Activated B cell treated with CpG ODN at 0.5 μM for 24 hours (primary cell): ENCODE data around the gene AREL1. TPM values are rescaled to one million over a fixed set of nuclear protein-coding genes. Genes with fewer than 3 reads are reported as not detected.

Experiments
- ATAC-seq: fragments of 200-7000 bp; cut with Tn5 transposase; one replicate; pipeline ENCODE4 v1.10.0; 2021; ENCODE audit warnings: low read depth, mild to moderate bottlenecking, moderate library complexity
- CTCF ChIA-PET: fragments of 350-600 bp; sonication (Branson Sonifier 250); formaldehyde crosslinking; loops from one replicate; lab custom pipeline; 2021; ENCODE audit warnings: antibody characterized with exemption; lab: Charles Lee
- POLR2A ChIA-PET: fragments of 350-600 bp; sonication (Branson Sonifier 250); formaldehyde crosslinking; loops from one replicate; lab custom pipeline; 2021; ENCODE audit warnings: antibody characterized with exemption; lab: Charles Lee
- DNase-seq: peaks from one replicate; pipeline ENCODE4 v3.0.0; 2022
- H3K27ac Mint-ChIP-seq: one replicate; pipeline ENCODE4 v1.8.0; 2020; ENCODE audit warnings: mixed read lengths
- H3K27me3 Mint-ChIP-seq: one replicate; pipeline ENCODE4 v1.8.0; 2021; ENCODE audit warnings: mixed read lengths
- H3K36me3 Mint-ChIP-seq: one replicate; pipeline ENCODE4 v1.8.0; 2021; ENCODE audit warnings: low read depth, mixed read lengths
- H3K4me1 Mint-ChIP-seq: one replicate; pipeline ENCODE4 v1.8.0; 2021; ENCODE audit warnings: mixed read lengths
- H3K4me3 Mint-ChIP-seq: one replicate; pipeline ENCODE4 v1.8.0; 2020; ENCODE audit warnings: mild to moderate bottlenecking, mixed read lengths
- H3K9me3 Mint-ChIP-seq: one replicate; pipeline ENCODE4 v1.8.0; 2020; ENCODE audit warnings: mixed read lengths
- CTCF ChIP-seq: fragments of 200-600 bp; IDR thresholded peaks from one replicate; pipeline ENCODE4 v1.8.0; 2022; ENCODE audit warnings: antibody characterized with exemption, mild to moderate bottlenecking
- intact Hi-C: fragments of 100-400 bp; cut with micrococcal nuclease; formaldehyde crosslinking; loops from one replicate; pipeline ENCODE4 v1.15.1; 2024
- total RNA-seq: library from RNA; stranded (reverse); gene quantifications from 2 replicates; pipeline ENCODE4 v1.2.3, GENCODE V29; 2022

Gene AREL1
- total RNA-seq, 1 donor from 2014 or later = 49.7 TPM

- POLR2A ChIA-PET = no interaction called here
- H3K27ac Mint-ChIP-seq = no peak overlapping the region
These were observed 74.8 kb downstream of the AREL1 start for GRCh38 chr14:74638066-74638465.

GRCh38 chr14:74637178-74637550 is 75.7 kb downstream of the AREL1 start:
- ChIA-PET CTCF (no interaction called here), POLR2A (interaction anchor here (0.6 kb wide), 1 partner anchor 152 kb away, joined by 5 read pairs; no protein-coding TSS in a partner anchor)
- intact Hi-C loops = no loop called here
- no peak overlapping the region for H3K4me3 Mint-ChIP-seq
- H3K4me1 Mint-ChIP-seq = no peaks in the 10 kb centered on the region
- H3K36me3 Mint-ChIP-seq = no peaks in the 10 kb centered on the region
- H3K9me3 Mint-ChIP-seq = no peaks in the 10 kb centered on the region
- no peak for ATAC-seq
- DNase-seq = no peak
- H3K27me3 Mint-ChIP-seq = peaks cover 9% of the 10 kb centered on the region
- TF ChIP-seq CTCF = no peak
- no peak overlapping the region for H3K27ac Mint-ChIP-seq

More at GRCh38 chr14:74638066-74638465, 74.8 kb downstream of the AREL1 start:
- H3K36me3 Mint-ChIP-seq = no peaks in the 10 kb centered on the region
- H3K27me3 Mint-ChIP-seq = peaks cover 7% of the 10 kb centered on the region
- intact Hi-C loops = no loop called here
- H3K9me3 Mint-ChIP-seq = no peaks in the 10 kb centered on the region
- no peak for TF ChIP-seq CTCF
- H3K4me3 Mint-ChIP-seq = no peak overlapping the region
- no peaks in the 10 kb centered on the region for H3K4me1 Mint-ChIP-seq
- DNase-seq = no peak
- ATAC-seq = no peak
- CTCF ChIA-PET = no interaction called here

- Mint-ChIP-seq H3K27ac (no peak overlapping the region), H3K4me3 (no peak overlapping the region), H3K9me3 (no peaks in the 10 kb centered on the region), H3K36me3 (no peaks in the 10 kb centered on the region), H3K4me1 (no peaks in the 10 kb centered on the region), H3K27me3 (peaks cover 11% of the 10 kb centered on the region)
- ChIA-PET CTCF (no interaction called here), POLR2A (no interaction called here)
- TF ChIP-seq CTCF = no peak
- no peak for ATAC-seq
- no peak for DNase-seq
- intact Hi-C loops = no loop called here
These were observed 76.3 kb downstream of the AREL1 start for GRCh38 chr14:74636424-74637177.

GRCh38 chr14:74635847-74636246 is 77.0 kb downstream of the AREL1 start:
- H3K4me1 Mint-ChIP-seq = no peaks in the 10 kb centered on the region
- H3K36me3 Mint-ChIP-seq = no peaks in the 10 kb centered on the region
- H3K27me3 Mint-ChIP-seq = peaks cover 11% of the 10 kb centered on the region
- intact Hi-C loops = no loop called here
- POLR2A ChIA-PET = no interaction called here
- H3K27ac Mint-ChIP-seq = no peak overlapping the region
- no peak for DNase-seq
- H3K9me3 Mint-ChIP-seq = no peaks in the 10 kb centered on the region
- H3K4me3 Mint-ChIP-seq = no peak overlapping the region
- CTCF ChIA-PET = no interaction called here
- no peak for ATAC-seq
- TF ChIP-seq CTCF = no peak

GRCh38 chr14:74634964-74635363 is 77.9 kb downstream of the AREL1 start:
- DNase-seq (no peak), ATAC-seq (no peak)
- Mint-ChIP-seq H3K9me3 (no peaks in the 10 kb centered on the region), H3K4me3 (no peak overlapping the region), H3K36me3 (no peaks in the 10 kb centered on the region), H3K4me1 (no peaks in the 10 kb centered on the region), H3K27ac (no peak overlapping the region), H3K27me3 (peaks cover 11% of the 10 kb centered on the region)
- ChIA-PET CTCF (no interaction called here), POLR2A (no interaction called here)
- no peak for TF ChIP-seq CTCF
- intact Hi-C loops = no loop called here
